GM19324 (cell line): ENCODE measurements around the gene PAQR8.

Source experiments
- ATAC-seq: cut with Tn5 transposase; IDR thresholded peaks from one replicate; pipeline ENCODE4 v1.9.1; 2021; ENCODE audit warnings: mild to moderate bottlenecking, moderate library complexity; ENCODE audit not compliant: unreplicated experiment, low FRiP score

Gene PAQR8, protein sequence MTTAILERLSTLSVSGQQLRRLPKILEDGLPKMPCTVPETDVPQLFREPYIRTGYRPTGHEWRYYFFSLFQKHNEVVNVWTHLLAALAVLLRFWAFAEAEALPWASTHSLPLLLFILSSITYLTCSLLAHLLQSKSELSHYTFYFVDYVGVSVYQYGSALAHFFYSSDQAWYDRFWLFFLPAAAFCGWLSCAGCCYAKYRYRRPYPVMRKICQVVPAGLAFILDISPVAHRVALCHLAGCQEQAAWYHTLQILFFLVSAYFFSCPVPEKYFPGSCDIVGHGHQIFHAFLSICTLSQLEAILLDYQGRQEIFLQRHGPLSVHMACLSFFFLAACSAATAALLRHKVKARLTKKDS

DNA sequence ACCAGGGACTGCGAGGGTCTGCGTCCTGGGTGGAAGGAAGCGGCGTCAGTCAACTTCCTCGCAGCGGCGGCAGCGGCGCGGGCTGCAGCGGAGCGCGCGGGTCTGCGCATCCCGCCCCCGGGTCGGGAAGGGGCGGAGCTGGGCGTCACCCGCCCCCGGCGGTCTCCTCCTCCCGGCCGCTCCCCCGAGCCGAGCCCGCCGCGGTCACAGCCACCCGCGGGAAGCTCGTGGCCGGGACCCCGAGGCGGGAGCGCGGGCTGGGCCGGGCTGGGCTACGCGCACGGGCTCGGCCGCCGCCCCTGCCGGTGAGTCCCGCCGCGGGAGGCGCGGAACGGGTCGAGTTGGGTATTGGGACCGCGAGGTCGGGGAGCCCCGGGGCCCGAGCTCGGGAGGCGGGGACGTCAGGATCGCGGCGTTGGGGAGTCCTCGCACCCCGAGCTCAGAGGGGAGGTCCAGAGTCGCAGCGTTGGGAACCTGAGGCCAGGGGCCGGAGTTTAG is at the start of gene PAQR8:
Gene PAQR8 (plus strand): TSS at position 207 of the 498 bp plus-strand sequence. CDS start 41,063 bp downstream, outside the sequence.
- ATAC-seq = peak; percentile 94

DNA sequence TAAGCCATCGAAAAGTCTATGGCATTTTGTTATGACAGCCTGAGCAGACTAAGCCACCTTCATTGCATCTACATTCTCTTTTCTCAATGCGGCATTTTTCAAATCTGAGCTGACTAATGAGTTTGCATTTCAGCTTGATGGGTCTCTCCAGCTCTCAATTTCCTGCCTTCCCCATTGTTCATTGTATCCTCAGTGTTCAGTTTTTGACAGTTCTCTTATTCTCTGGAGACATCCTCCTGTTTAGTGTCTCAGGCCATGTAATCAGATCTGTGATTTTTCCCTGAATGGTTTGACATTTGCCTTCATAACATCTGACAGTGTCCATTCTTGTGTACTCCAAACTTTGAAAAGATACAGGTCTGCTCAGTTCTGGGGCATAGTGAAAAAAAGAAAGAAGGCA is 49.5 kb upstream of the PAQR8 start:
- no peak for ATAC-seq

DNA sequence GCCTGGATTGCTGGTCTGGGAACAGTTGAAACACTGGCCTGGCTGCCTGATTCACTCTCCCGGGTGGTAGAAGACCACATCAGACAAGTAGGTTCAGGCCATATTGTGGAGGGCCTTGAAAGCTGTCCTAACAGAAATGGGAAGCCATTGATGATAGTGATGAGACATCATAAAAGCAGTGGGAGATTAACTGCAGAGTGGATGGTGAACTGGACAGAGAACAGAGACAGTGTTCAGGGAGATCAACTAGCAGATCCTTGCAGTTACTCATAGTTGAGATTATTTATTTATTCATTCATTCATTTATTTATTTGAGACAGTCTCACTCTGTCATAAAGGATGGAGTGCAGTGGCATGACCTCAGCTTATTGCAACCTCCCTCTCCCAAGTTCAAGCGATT is 47.2 kb upstream of the PAQR8 start:
- ATAC-seq = no peak

DNA sequence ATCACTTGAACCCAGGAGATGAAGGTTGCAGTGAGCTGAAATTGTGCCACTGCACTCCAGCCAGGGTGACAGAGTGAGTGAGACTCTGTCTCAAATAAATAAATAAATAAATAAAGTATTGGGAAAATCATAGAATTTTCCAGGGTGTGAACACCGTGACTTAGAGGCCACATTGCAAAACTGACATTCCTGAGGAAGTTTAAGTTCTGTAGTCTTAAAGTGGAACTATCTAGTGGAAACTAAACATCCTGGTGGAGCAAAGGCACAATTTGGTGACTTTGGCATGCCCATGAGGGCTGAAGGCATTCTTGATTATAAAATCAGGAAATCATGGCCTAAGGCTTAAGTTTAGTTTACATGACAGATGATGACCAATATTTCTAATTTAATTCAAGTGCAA is 44.7 kb upstream of the PAQR8 start:
- no peak for ATAC-seq

DNA sequence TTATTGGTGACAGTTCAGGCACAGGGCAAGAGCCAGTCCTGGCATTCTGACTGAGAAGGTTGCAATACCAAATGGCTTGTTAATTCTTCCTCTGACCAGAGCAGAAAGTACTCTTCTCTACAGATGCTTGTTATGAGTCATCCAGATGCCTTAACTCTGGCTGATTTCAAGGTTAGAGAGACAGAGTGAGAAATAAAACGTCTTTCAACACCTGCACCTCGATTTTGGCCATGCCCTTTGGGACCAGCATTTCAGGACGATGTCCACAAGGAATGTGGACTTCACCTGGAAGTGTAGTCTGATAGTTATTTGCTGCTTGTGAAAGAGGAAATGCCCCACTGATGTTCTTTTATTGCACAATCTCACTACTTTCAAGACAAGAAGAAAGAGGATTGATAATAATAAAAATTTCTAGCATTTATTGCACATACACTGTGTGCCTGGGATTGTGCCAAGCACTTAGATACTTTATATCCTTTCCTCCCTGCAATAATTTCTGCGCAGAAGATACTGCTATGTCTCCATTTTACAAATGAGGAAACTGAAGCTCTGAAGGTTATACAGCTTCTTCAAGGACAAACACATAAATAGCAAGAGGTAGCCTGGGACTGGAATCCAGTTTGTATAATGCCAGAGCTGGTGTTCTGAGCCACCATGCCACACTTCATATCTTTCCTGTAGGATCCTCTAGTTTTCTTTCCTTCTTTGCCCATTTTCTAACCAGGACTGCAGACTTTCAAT is 43.9 kb upstream of the PAQR8 start:
- ATAC-seq = peak; percentile 69

DNA sequence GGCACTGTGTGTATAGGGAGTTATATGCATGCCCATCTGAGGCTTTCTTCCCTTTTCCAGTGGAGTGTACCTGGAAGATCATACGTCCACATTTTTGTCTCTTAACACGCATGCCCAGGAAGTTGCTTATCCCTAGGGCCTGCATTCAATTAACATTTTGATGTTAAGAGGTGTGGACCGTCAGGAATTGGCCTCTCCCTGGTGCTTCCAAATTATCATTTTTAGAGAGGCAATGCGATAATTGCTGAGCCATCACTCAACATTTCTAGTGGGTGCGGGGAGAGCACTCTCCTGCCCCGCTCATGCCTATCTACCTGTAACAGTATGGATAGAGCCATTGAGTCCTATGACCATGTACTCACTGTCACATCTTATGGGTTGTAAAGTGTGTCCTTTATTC is 37.8 kb upstream of the PAQR8 start:
- no peak for ATAC-seq

DNA sequence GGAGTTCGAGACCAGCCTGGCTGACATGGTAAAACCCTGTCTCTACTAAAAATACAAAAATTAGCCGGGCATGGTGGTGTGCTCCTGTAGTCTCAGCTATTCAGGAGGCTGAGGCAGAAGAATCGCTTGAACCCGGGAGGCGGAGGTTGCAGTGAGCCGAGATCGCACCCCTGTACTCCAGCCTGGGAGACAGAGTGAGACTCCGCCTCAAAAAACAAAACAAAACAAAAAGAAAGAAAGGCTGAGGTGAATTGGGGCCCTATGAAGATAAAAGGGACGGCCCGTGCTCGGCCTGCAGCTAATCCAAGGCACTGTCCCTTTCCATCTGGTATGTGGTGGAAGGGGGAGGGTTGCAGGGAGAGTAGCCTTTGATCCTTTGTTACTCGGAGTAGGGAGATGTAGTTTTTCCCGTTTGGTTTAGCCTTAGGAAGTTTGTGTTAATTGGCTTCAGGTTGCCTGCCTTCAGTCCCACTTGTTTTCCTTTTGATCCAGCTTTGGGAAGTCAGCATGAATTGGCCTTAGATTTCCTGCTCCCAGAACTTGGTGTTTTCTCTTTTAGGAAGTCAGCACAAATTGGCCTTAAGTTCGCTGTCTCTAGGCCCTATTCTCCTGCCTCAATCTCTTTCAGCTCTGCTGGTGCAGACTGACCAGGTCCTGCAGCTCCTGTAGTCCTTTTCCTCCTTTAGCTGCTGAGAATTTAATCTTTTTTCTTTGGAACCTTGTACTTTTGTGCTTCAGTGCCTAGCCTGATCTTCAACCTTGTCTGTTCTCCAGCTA is 36.1 kb upstream of the PAQR8 start:
- no peak for ATAC-seq

DNA sequence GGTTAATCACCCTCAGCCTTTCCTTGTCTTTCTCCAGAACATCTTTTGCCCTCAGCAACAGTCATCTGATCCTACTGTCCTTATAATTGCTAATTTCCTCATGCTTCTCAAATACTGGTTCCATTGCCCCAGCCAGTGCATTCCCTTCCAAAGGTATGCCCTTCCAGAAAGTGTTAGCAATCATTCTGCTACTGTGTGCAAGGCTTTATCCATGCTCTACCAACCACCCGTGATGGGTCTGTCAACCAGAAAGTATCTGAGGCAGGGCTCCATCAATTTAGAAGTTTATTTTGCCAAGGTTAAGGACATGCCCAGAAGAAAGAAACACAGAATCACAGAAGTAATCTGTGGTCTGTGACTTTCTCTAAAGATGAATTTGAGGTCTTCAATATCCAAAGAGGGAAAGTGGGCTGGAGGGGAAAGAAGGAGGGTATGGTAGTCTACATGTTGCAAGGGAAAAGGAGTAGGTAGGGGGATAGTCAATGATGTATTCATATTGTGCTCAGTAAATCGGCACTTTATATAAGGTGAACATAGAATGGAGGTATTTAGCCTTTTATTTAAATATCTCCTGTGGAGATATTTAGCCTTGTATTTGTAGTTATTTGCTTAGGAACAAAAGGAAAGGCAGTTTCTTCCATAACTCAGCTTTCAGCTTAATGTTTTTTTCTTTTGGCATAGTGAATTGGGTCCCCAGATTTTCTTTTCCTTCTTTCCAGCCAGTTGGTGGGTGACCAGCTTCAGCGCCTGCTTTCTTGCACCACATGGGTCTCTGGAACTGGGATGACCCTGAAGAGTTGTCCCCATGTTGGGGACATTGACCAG is 35.2 kb upstream of the PAQR8 start:
- no peak for ATAC-seq

DNA sequence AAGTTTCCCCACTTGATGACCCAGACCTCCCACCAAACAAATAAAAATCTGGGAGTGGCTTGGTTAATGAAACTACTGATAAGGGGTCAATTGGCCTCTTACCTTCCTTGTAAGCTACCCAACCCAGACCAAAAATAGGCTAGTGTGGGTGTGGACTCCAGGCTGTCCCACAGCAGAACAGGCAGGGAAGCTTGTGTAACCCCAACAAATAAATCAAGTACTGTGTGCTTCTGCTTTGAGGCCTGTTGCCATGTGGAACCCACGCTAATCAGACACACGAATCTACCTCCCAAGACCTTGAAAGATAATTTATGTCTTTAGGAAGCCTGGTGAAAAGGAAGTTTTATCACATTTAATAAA is 33.7 kb upstream of the PAQR8 start:
- no peak for ATAC-seq

DNA sequence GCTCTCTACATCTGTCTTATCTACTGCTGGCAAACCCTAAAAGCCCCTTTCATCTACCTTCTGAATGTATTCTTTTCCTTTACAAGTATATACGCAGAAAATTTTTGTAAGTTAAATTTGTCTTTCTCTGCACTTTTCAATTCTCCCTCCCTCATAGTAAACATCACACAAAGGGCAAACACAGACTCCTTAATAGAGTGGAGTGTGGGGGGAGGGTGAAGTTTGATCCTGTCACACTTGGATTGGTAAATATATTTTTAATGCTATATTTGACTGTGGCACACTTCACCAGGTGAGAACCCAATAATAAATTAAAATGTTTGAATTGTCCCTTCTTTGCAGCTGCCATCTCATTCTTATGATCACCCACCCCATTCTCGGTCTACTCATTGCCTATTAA is 33.2 kb upstream of the PAQR8 start:
- ATAC-seq = no peak

DNA sequence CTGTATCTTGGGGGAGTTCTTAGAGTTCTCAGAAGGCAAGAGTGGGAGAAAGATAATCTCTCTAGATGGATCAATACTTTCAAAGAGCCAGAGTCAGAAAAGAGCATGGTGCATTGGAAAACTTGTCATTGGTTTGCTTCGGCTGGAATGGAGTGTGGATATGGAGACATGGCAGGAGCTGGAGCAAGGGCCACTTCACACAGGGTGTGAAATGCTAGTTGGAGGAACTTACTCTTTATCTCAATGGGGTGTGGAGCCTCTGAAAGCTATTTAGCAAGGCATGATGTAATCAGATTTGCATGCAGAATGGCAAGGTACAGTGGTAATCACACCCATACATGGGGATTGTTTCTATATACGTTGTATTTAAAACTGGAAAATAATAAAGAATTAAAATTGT is 31.5 kb upstream of the PAQR8 start:
- no peak for ATAC-seq

DNA sequence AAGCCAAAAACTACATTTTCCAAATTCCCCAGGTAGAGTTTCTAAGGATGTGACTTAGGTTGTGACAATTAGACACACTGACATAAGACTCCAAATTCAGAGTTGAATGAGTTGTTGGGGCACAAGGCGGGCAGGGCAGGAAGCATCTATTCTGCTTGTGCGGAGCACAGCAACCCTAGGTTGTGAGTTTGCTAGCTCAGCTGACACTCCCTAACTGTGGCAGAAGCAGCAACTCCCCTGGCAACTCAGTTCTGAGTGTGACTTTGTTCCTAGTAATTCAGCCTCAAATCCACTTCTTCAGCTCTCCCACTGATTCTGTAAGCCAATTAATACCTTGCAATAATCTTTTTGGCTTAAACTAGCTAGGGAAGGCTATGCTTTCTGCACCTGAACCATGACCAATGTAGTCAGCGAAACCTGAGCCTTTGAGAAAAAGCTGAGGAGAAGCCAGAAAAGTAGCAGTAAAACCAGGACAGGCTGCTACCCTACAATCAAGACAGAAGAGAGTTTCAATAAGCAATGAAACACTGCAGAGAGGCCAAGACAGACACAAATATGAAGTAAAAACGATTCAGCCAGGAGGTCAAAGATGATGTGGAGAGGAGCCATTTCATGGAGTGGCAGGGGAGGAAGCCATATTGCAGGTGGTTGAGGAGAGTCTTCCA is 30.0 kb upstream of the PAQR8 start:
- ATAC-seq = no peak

DNA sequence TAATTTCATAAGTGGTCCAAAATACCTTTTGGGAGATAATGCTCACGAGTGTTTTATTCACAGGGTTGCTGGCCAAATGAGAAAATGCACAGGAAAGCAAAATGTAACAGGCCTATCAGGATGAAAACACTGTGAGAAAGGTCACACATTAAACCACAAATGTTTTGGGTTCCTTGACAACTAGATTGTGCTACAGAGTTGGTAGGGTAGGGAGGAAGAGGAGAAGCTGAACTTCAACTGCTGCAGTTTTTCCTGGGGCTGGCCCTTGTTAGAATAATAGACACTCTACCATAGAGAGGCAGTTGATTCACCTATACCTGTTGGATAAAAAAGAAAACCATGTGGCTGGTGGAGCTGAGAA is 28.1 kb upstream of the PAQR8 start:
- ATAC-seq = no peak

DNA sequence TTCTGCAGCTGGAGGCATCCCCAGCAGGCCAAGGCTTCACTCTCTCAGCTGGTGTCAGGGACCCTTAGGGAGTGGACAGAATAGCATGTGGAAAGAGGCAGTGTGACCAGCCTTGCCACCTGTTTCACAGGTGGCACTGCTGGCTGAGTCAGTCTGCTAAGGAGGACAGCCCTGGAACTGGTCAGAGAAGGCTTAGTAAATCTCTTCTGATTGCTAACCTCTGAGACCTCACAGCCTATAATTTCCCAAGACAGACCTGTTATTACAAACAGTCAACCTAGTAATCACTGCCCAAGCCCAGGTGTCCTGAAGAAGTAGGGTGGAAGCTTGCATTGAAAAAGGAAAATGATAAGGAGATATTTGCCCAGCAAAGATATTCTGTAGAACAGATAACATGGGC is 26.4 kb upstream of the PAQR8 start:
- ATAC-seq = no peak

DNA sequence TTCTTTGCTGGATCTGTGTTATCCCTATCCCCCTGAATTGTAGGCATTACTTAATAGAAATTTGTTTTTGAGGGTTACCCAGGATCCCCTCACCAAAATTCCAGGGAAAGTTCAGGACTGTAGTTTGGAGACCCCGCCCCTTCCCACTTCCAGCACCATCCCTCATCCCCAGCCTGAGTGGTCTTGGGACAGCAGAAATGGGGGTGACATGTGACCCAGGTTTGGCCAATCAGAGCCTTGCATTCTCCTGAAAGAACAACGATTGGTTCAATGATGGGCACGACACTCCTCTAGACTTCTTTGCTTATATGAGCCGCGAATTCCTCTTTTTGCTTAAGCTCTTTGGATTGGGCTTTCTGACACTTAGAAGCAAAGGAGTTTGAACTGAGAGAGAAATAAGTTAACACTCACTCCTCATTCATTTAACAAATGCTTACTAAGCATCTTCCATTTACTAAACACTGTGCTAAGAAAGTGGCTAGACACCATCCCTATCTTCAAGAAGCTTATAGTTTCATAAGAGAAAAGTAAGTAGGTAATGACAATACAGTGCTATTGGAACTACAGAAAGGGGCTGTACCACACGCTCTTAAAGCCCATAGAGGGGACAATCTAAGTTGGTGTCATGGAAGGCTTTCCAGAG is 24.9 kb upstream of the PAQR8 start:
- no peak for ATAC-seq

DNA sequence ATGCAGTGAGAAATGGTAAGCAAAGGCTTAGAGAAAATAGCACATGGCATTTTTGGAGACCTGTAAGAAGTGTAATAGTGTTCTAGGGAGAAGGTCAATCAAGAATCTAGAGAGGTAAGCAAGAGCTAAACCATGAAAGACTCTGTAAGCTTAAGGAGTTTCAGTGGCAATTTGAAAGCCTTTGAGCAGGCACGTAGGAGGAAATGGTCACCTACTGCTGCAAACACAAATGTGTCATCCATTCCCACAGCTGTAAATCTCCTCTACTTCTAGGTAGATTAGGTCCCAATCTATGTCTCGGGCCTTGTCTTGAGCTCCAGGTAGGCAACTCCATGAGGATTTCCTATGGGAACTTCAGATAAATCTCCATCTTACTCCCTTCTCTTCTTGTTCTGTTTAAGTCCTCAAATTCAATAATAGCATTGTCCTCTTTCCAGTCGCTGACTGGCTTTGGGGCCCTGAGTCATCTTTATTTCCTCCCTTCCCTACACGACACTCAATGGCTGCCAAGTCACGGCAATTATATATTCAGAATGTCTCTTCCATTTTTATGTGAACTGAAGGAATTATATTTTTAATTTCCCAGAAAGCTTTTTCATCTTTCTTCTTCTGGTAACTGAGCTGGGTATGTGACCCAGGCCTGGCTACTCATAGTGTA is 24.2 kb upstream of the PAQR8 start:
- ATAC-seq = peak; percentile 51

DNA sequence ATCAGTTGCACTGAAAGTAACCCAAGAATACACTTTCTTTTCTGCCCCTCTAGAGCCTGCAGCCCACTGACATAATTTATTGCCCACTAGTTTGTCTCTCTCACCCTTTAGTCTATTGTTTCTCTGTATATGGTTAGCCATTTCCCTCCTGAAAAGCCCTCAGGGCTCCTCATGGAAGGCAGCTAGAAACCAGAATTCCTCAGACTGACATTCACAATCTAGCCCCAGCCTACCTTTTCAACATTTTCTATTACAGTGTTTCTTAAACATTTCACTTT is 21.4 kb upstream of the PAQR8 start:
- ATAC-seq = no peak

DNA sequence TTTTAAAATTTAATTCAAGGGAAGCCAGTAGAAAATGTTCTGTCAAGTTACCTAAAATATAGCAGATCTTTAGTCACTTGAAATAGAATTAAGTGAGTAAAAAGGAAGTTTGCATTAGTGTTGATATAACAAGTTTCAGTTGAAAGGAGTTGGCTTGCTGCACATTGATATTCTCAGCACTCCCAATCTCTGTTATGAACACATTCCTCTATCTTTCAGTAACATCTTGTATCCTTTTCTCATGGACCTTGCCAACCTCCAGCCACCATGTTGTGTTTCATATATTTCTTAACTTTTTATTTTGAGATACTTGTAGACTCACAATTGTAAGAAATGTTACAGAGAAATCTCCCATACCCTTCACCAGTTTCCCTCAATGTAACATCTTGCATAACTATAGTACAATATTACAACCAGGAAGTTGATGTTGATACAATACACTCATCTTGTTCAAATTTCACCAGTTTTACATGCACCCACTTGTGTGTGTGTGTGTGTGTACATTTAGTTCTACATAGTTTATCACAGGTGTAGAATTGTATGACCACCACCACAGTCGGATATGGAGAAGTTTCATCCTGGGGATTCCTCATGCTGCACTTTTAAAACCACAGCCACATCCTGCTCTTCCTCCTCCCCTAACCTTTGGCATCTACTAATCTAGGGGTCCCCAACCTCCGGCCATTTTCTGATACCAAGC is 20.2 kb upstream of the PAQR8 start:
- ATAC-seq = no peak

DNA sequence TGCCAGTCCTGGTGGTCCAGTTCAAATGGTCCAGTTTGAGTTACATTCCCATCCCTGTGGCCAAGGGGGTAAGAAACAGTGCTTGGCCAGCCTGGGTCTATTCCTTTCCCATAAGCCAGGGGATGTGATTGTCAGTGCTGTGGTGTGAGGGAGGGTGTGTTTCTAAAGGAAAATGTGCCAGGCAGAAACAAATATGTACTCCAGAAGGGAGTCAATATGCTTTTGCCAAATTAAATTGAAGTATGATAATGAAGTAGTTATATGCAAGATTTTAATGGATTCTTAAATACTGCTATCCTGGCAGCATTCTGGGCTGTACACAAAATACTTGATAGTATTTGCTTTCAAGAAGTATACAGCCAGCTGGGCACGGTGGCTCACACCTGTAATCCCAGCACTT is 16.6 kb upstream of the PAQR8 start:
- no peak for ATAC-seq
